Hepatocyte (in vitro differentiated cells): Measurements from ENCODE around the gene UBL3.

Experiments
- CTCF ChIP-seq: fragments of 200-600 bp; sonication (generic); IDR thresholded peaks from 2 replicates; pipeline ENCODE4 v1.5.1; 2016; ENCODE audit warnings: antibody characterized with exemption, mild to moderate bottlenecking; ENCODE audit not compliant: poor library complexity
- EZH2 ChIP-seq: fragments of 200-600 bp; sonication (generic); IDR thresholded peaks from 2 replicates; pipeline ENCODE4 v1.6.1; 2016; ENCODE audit warnings: antibody characterized with exemption, mild to moderate bottlenecking, borderline replicate concordance
- EZH2phosphoT487 ChIP-seq: fragments of 200-600 bp; sonication (generic); IDR thresholded peaks from one replicate; pipeline ENCODE4 v1.6.1; 2018; ENCODE audit warnings: antibody characterized with exemption, mild to moderate bottlenecking, low read depth, moderate library complexity; ENCODE audit not compliant: unreplicated experiment, severe bottlenecking

GRCh38 chr13:29887686-29888085, 37.3 kb upstream of the UBL3 start:
- TF ChIP-seq CTCF (no peak), EZH2 (no peak), EZH2phosphoT487 (no peak)
